Measurements from ENCODE around the gene SCAMP2.
"Not testable (repeated sequence)": the region's sequence is repeated elsewhere in the genome, so short reads cannot be mapped to it uniquely, and the experiment has no call there.

SCAMP2 gene

DNA sequence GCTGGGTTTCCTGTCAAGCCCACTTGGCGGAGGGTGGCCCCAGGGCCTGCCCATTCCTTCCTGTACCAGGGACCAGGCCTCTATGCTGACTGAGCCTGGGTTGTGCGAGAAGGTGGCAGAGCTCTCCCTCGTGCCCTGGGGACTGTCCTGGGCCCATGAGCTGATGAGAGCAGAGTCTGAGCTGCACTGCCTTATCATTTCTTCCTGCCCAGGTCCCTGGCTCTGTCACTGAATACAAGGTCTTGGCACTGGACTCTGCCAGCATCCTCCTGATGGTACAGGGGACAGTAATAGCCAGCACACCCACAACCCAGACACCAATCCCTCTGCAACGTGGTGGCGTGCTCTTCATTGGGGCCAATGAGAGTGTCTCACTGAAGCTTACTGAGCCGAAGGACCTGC, 24.1 kb upstream of the SCAMP2 start:
- TF ChIP-seq POLR2A (IDR thresholded peaks at IDR 0.05; ENCODE audit: low read depth, low read length), result no peak
- FAIRE-seq, result no peak
- DNase-seq (ENCODE audit: insufficient read length, low spot score), result no peak

- TF ChIP-seq POLR2A (IDR thresholded peaks at IDR 0.05; ENCODE audit: low read depth, low read length), result no peak
- DNase-seq (ENCODE audit: insufficient read length, low spot score), result no peak
- FAIRE-seq, result no peak
Observed at GRCh38 chr15:74896316-74896715, 23.2 kb upstream of the SCAMP2 start.

DNA sequence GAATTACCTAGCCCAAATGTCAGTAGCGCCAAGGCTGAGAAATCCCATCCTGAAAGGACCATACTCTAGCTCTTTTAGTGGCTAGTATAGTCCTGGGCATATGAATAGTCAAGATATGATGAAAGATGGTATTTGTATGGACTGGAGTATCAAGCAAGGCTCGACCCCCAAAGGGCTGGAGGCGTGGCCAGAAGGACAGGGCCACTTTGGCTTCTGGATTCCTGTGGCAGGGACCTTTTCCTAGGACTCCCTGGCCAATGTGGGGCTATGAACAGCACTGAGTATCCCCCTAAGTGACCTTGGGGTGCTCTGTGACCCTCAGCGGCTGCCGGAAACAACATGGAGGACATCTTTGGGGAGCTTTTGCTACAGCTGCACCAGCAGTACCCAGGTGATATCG, 22.7 kb upstream of the SCAMP2 start:
- TF ChIP-seq POLR2A (IDR thresholded peaks at IDR 0.05; ENCODE audit: low read depth, low read length), result no peak
- FAIRE-seq (no peak), DNase-seq (ENCODE audit: insufficient read length, low spot score) (no peak)

- DNase-seq (ENCODE audit: insufficient read length, low spot score); FAIRE-seq: not testable (repeated sequence)
Observed at GRCh38 chr15:74894383-74894782, 21.2 kb upstream of the SCAMP2 start.

DNA sequence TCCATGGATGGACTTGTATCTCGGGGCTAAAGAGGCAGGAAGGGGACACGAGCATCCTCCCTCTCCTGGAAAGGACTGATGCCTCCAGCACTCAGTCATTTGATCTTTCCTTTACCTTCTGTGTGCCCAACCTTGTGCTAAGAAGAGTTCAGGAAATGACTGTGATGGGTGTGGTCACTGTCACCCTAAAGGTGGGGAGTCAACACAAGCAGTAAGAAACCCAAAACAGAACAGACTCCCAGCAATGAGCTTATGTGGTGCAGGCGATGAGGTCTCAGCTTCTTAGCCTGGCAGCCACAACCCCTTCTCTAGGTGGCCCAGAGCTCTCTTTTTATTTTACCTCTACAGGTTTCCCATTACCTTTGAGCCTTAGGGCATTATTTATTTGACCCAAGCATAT, 20.5 kb upstream of the SCAMP2 start:
- FAIRE-seq (no peak), DNase-seq (ENCODE audit: insufficient read length, low spot score) (no peak)
- TF ChIP-seq POLR2A (IDR thresholded peaks at IDR 0.05; ENCODE audit: low read depth, low read length), result no peak

GRCh38 chr15:74892931-74893330, 19.8 kb upstream of the SCAMP2 start:
- no peak for DNase-seq (ENCODE audit: insufficient read length, low spot score)
- no peak for TF ChIP-seq POLR2A (IDR thresholded peaks at IDR 0.05; ENCODE audit: low read depth, low read length)
- FAIRE-seq, result no peak

GRCh38 chr15:74892313-74892712, 19.1 kb upstream of the SCAMP2 start:
- TF ChIP-seq POLR2A (IDR thresholded peaks at IDR 0.05; ENCODE audit: low read depth, low read length), result no peak
- FAIRE-seq (no peak), DNase-seq (ENCODE audit: insufficient read length, low spot score) (no peak)

DNA sequence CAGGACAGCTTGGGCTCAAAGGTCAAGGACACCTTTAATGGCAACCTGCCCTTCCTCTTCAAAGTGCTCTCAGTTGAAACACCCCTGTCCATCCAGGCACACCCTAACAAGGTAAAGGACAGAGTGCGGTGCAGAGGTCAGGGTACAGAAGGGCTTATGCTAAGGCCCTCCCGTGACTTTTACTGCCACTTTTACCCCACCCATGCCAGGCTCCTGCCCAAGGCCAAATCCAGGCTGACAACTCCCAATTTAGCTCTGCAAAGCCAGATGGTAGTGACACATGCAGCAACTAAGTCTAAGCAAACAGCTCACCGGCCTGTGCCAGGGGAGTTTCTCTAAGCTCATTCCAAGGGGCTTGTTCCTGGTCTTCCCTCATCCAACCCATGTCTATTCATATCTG, 18.3 kb upstream of the SCAMP2 start:
- no peak for FAIRE-seq
- DNase-seq (ENCODE audit: insufficient read length, low spot score), result no peak
- no peak for TF ChIP-seq POLR2A (IDR thresholded peaks at IDR 0.05; ENCODE audit: low read depth, low read length)

- DNase-seq (ENCODE audit: insufficient read length, low spot score), result no peak
- TF ChIP-seq POLR2A (IDR thresholded peaks at IDR 0.05; ENCODE audit: low read depth, low read length), result no peak
- no peak for FAIRE-seq
Observed at GRCh38 chr15:74890665-74890960, 17.4 kb upstream of the SCAMP2 start.

DNA sequence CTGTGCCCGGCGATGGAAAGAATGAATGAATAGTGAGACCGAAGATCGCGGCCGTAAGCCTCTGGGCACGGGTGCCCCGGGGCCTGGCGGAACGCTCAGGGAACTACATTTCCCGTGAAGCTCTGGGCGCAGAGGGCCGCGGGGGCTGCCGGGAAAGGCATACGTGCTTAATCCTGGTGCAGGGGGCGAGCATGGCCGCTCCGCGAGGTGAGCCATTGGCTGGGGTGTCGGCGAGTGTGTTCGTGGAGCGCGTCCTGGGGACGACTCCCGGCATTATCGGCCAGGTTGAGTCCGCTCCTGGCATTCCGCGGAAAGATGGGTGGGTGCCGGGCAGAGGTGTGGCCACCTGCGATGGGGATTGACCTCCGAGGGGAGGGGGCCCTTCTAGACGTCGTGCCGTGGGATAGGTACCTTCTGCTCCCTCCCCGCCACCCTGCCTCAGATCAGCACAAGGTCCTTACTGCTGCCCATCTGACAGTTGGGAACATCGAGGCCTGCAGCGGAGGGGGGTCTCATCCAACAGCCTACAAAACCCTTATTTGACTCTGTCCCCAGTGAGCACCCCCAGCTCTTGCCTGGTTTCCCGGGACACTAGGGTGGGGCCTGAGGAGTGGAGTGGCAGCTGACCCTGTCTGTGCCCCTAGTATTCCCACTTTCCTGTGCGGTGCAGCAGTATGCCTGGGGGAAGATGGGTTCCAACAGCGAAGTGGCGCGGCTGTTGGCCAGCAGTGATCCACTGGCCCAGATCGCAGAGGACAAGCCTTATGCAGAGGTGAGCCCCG, 16.9 kb upstream of the SCAMP2 start, which contains the start of gene MPI:
TSS of gene MPI (plus strand) at position 160 of the 782 bp plus-strand sequence. CDS start at position 192, 32 bp downstream.
- peak; percentile 93 for TF ChIP-seq POLR2A (IDR thresholded peaks at IDR 0.05; ENCODE audit: low read depth, low read length)
- peak; percentile 86 for DNase-seq (ENCODE audit: insufficient read length, low spot score)
- FAIRE-seq, result no peak

GRCh38 chr15:74889390-74889882, 16.3 kb upstream of the SCAMP2 start:
- TF ChIP-seq POLR2A (IDR thresholded peaks at IDR 0.05; ENCODE audit: low read depth, low read length), result no peak
- FAIRE-seq, result no peak
- DNase-seq (ENCODE audit: insufficient read length, low spot score), result no peak

- DNase-seq (ENCODE audit: insufficient read length, low spot score) (no peak), FAIRE-seq (no peak)
- TF ChIP-seq POLR2A (IDR thresholded peaks at IDR 0.05; ENCODE audit: low read depth, low read length), result no peak
Observed at GRCh38 chr15:74888716-74889115, 15.6 kb upstream of the SCAMP2 start.

DNA sequence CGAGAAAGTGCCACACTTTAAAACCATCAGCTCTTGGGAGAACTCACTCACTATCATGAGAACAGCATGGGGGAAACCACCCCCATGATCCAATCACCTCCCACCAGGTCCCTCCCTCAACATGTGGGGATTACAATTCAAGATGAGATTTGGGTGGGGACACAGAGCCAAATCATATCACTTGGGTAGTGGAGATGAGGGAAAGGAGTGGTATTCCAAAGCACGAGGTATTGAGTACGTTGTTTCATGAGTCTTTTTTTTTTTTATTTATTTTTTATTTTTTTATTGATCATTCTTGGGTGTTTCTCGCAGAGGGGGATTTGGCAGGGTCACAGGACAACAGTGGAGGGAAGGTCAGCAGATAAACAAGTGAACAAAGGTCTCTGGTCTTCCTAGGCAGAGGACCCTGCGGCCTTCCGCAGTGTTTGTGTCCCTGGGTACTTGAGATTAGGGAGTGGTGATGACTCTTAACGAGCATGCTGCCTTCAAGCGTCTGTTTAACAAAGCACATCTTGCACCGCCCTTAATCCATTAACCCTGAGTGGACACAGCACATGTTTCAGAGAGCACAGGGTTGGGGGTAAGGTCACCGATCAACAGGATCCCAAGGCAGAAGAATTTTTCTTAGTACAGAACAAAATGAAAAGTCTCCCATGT, 14.5 kb upstream of the SCAMP2 start:
- not testable (repeated sequence) for DNase-seq (ENCODE audit: insufficient read length, low spot score); FAIRE-seq

GRCh38 chr15:74885461-74885860, 12.3 kb upstream of the SCAMP2 start:
- no peak for TF ChIP-seq POLR2A (IDR thresholded peaks at IDR 0.05; ENCODE audit: low read depth, low read length)
- FAIRE-seq (no peak), DNase-seq (ENCODE audit: insufficient read length, low spot score) (no peak)

All from H54 (cell line).